ENCODE data around the gene PRRT4. TPM values are rescaled to one million over a fixed set of nuclear protein-coding genes. Genes with fewer than 3 reads are reported as not detected.

PRRT4 gene
- total and polyA plus RNA-seq, 2 experiments from 2014 or later, result 0.55 to 0.56 TPM

GRCh38 chr7:128374041-128374440 lies 12.6 kb upstream of the PRRT4 start:
- peaks cover 4% of the 10 kb centered on the region; the same call in 2 of the 3 replicates for H3K4me1 Mint-ChIP-seq
- TF ChIP-seq EZH2 (IDR thresholded peaks at IDR 0.05; ENCODE audit: low read depth, unreplicated experiment), result no peak
- TF ChIP-seq EZH2phosphoT487 (IDR thresholded peaks at IDR 0.05; ENCODE audit: unreplicated experiment), result no peak
- no peak for TF ChIP-seq POLR2AphosphoS5 (IDR thresholded peaks at IDR 0.05; ENCODE audit: low read depth)
- TF ChIP-seq, protein P1, sequence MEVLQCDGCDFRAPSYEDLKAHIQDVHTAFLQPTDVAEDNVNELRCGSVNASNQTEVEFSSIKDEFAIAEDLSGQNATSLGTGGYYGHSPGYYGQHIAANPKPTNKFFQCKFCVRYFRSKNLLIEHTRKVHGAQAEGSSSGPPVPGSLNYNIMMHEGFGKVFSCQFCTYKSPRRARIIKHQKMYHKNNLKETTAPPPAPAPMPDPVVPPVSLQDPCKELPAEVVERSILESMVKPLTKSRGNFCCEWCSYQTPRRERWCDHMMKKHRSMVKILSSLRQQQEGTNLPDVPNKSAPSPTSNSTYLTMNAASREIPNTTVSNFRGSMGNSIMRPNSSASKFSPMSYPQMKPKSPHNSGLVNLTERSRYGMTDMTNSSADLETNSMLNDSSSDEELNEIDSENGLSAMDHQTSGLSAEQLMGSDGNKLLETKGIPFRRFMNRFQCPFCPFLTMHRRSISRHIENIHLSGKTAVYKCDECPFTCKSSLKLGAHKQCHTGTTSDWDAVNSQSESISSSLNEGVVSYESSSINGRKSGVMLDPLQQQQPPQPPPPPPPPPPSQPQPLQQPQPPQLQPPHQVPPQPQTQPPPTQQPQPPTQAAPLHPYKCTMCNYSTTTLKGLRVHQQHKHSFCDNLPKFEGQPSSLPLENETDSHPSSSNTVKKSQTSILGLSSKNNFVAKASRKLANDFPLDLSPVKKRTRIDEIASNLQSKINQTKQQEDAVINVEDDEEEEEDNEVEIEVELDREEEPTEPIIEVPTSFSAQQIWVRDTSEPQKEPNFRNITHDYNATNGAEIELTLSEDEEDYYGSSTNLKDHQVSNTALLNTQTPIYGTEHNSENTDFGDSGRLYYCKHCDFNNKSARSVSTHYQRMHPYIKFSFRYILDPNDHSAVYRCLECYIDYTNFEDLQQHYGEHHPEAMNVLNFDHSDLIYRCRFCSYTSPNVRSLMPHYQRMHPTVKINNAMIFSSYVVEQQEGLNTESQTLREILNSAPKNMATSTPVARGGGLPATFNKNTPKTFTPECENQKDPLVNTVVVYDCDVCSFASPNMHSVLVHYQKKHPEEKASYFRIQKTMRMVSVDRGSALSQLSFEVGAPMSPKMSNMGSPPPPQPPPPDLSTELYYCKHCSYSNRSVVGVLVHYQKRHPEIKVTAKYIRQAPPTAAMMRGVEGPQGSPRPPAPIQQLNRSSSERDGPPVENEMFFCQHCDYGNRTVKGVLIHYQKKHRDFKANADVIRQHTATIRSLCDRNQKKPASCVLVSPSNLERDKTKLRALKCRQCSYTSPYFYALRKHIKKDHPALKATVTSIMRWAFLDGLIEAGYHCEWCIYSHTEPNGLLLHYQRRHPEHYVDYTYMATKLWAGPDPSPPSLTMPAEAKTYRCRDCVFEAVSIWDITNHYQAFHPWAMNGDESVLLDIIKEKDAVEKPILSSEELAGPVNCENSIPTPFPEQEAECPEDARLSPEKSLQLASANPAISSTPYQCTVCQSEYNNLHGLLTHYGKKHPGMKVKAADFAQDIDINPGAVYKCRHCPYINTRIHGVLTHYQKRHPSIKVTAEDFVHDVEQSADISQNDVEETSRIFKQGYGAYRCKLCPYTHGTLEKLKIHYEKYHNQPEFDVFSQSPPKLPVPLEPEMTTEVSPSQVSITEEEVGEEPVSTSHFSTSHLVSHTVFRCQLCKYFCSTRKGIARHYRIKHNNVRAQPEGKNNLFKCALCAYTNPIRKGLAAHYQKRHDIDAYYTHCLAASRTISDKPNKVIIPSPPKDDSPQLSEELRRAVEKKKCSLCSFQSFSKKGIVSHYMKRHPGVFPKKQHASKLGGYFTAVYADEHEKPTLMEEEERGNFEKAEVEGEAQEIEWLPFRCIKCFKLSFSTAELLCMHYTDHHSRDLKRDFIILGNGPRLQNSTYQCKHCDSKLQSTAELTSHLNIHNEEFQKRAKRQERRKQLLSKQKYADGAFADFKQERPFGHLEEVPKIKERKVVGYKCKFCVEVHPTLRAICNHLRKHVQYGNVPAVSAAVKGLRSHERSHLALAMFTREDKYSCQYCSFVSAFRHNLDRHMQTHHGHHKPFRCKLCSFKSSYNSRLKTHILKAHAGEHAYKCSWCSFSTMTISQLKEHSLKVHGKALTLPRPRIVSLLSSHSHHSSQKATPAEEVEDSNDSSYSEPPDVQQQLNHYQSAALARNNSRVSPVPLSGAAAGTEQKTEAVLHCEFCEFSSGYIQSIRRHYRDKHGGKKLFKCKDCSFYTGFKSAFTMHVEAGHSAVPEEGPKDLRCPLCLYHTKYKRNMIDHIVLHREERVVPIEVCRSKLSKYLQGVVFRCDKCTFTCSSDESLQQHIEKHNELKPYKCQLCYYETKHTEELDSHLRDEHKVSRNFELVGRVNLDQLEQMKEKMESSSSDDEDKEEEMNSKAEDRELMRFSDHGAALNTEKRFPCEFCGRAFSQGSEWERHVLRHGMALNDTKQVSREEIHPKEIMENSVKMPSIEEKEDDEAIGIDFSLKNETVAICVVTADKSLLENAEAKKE (CRISPR knock-in tag; IDR thresholded peaks at IDR 0.05), result no peak
- TF ChIP-seq ZNF331 (CRISPR knock-in tag; IDR thresholded peaks at IDR 0.05; ENCODE audit: low read depth), result no peak
- no peak for TF ChIP-seq CREB1 (CRISPR knock-in tag; IDR thresholded peaks at IDR 0.05; ENCODE audit: low read depth)
- TF ChIP-seq NANOG (IDR thresholded peaks at IDR 0.05; ENCODE audit: borderline replicate concordance), result no peak
- TF ChIP-seq, protein P2, sequence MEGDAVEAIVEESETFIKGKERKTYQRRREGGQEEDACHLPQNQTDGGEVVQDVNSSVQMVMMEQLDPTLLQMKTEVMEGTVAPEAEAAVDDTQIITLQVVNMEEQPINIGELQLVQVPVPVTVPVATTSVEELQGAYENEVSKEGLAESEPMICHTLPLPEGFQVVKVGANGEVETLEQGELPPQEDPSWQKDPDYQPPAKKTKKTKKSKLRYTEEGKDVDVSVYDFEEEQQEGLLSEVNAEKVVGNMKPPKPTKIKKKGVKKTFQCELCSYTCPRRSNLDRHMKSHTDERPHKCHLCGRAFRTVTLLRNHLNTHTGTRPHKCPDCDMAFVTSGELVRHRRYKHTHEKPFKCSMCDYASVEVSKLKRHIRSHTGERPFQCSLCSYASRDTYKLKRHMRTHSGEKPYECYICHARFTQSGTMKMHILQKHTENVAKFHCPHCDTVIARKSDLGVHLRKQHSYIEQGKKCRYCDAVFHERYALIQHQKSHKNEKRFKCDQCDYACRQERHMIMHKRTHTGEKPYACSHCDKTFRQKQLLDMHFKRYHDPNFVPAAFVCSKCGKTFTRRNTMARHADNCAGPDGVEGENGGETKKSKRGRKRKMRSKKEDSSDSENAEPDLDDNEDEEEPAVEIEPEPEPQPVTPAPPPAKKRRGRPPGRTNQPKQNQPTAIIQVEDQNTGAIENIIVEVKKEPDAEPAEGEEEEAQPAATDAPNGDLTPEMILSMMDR (conservative IDR thresholded peaks at IDR 0.05; ENCODE audit: low read depth in 2 of 2), result no peak
- TF ChIP-seq REST (IDR thresholded peaks at IDR 0.05; ENCODE audit: unreplicated experiment), result no peak
- no peak for TF ChIP-seq ZNF114 (CRISPR knock-in tag; IDR thresholded peaks at IDR 0.05)
- no peak for TF ChIP-seq JUNB (IDR thresholded peaks at IDR 0.05; ENCODE audit: unreplicated experiment)
- TF ChIP-seq STAT1 (IDR thresholded peaks at IDR 0.05; ENCODE audit: unreplicated experiment), result no peak
- no peak for TF ChIP-seq ETS1 (IDR thresholded peaks at IDR 0.05)
- no peak for ATAC-seq
- H3K27me3 Mint-ChIP-seq (ENCODE audit: insufficient read depth, low read depth, poor library complexity), result peaks cover 1% of the 10 kb centered on the region
- H3K4me1 ChIP-seq (ENCODE audit: insufficient read depth), result no peaks in the 10 kb centered on the region
- H3K79me2 ChIP-seq (replicated peaks; ENCODE audit: insufficient read depth), result no peaks in the 10 kb centered on the region
- H3K36me3 Mint-ChIP-seq (ENCODE audit: low read depth), result no peaks in the 10 kb centered on the region; the same call in 2 of the 3 replicates
- no peaks in the 10 kb centered on the region for H3F3A ChIP-seq (replicated peaks; ENCODE audit: low read depth)
- no peaks in the 10 kb centered on the region for H4K20me1 ChIP-seq (replicated peaks; ENCODE audit: insufficient read depth)
- H3K9me3 Mint-ChIP-seq, result no peaks in the 10 kb centered on the region
- no peak overlapping the region for H3K27ac ChIP-seq (ENCODE audit: low read depth)
- H3K4me3 Mint-ChIP-seq, result no peak overlapping the region
- no peaks in the 10 kb centered on the region for H3K27me3 ChIP-seq (ENCODE audit: insufficient read depth)
- H3K9me2 ChIP-seq (ENCODE audit: insufficient read depth), result no peaks in the 10 kb centered on the region
- DNase-seq (ENCODE audit: low spot score), result no peak
- no peak overlapping the region for H3K4me2 ChIP-seq
- H3K4me3 ChIP-seq, result no peak overlapping the region
- no peak overlapping the region for H2AFZ ChIP-seq
- H3K27ac Mint-ChIP-seq, result no peak overlapping the region
- H3K36me3 ChIP-seq (ENCODE audit: insufficient read depth), result no peaks in the 10 kb centered on the region
